HG02885 (cell line): ENCODE results near the gene MBD6.
"Not testable (repeated sequence)": the region's sequence is repeated elsewhere in the genome, so short reads cannot be mapped to it uniquely, and the experiment has no call there.

Source experiments
- ATAC-seq: cut with Tn5 transposase; IDR thresholded peaks from one replicate; pipeline ENCODE4 v1.9.1; 2021; ENCODE audit warnings: mild to moderate bottlenecking; ENCODE audit not compliant: unreplicated experiment, poor library complexity

MBD6 gene

DNA sequence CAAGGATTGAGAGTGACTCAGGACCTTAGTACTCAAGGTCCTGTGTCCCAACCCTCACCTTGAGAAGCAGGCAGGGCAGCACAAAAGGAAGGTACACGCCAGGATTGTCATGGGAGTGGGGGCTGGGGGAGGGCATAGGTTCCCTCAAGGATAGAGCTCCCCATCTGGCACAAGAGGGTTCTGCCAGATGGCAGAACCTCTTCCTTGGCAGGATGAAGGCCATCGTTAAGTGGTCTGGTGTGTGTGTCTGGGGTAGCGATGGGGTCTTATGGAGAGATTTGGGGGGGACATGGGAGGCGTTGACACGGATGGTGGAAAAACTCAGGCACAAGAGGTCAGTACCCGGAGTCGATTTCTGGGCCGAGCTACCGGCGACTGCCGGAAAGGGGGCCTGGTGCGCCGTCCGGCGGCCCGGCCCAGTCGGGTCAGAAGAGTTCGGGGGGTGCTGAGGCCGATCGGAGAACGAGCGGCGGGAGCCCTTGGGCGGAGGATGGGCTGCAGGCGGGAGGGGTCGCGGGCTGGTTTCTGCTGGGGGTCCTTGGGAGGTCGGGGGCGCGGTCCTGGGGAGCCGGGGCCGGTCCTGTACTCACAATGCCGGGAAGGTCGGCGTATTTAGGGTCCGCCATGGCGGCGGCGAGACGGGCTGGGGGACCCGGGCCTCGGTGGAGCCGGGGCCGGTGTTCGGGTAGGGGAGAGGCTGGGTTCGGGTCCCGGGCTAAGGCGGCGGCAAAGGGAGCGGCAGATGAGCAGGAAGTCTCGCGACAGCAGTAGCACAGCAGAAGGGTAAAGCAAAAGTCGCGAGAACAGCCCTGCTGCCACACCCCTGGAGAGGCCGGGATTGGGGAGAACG, 24.0 kb downstream of the MBD6 start, which contains the start of gene DCTN2:
DCTN2 (minus strand) TSS at position 755 of the 850 bp plus-strand sequence; CDS start at position 626, 129 bp downstream.
- ATAC-seq, result peak; percentile 99

DNA sequence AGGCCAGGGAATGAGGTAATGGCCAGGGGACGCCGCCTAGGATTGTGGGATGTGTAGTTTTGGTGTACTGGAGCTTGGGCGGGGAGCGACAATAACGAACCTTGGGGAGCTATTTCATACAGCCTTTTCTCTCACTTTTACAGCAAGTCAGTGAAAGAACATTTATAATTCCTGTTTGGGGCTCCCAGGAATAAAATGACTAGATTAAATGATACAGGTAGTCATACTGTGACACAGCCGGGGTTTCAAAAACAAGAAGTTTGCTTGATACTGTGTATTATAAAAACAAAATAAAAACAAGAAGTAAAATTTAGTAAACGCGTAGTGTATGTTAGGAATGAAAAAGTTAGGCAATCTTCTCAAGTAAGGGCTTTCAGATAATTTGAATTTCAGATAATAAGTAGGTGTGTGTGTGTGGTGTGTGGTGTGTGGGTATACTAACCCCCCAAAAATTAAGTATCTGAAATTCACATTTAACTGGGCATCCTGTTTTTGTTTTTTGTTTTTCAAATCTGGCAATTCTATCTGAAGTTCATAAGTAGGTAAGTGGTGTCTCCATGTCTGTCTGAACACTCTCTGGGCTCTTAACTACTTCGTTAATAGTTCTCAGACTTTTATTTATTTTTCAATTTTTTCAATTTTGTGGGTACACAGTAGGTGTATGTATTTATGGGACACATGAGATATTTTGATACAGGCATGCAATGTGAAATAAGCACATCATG, 24.8 kb downstream of the MBD6 start:
- ATAC-seq, result no peak

DNA sequence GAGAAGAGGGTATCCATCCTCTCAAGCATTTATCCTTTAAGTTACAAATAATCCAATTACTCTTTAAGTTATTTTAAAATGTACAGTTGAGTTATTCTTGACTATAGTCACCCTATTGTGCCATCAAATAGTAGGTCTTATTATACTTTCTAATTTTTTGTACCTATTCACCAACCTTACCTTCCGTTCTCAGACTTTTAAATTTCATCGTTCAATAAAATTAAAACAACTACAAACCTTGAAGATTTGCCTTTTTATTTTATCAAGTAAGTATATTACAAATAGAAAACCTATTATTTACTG, 25.3 kb downstream of the MBD6 start:
- no peak for ATAC-seq

DNA sequence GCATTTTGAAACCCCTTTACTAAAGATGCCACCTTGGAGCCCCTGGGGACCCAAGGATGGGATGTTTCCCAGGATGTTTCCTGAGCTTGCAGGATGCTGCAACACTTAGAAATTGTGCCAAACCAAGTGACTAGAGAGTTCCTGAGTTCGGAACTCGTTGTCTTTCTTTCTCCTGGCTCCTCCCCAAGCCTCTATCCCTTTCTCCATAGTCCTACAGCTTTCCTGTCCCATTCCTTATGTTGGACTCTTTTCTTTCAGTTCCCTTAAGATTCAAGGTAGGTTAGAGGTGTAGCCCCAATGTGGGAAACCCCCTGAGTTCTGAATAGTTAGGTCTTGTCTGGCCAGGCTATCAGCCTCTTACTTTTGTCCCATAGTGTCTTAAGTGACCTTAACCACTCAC, 25.9 kb downstream of the MBD6 start:
- no peak for ATAC-seq

DNA sequence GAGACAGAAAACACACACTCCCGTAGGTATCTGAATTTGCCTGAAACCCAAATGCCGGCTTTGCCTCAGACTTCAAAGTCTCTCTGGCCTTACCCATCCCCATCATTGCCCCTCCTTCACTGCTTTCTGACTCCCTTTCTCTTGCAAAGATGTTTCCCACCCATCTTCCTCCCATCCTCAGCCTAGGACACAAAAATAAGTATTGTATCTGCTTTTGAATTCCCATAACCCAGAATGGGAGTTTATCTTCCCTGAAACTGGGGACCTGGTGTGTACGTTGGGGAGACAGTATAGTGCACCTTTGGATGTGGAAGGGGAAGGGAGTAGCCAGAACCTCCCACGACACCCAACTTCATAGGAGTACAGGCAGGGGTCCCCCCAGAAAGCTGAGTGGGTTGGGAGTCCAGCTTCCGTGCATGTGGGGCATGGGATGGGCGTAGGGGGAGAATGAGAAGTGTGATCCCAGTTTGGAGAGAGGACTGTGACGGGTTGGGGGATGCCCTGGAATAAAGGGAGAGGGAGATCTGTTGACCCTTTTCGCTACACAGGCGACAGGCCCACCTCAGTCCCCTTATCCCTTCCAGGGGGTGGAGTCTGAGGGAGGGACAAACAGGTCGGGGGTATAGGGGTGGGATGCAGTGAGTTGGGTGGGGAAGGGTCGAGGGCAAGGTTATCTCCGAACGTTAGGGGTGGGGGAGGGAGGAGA, 26.7 kb downstream of the MBD6 start:
- ATAC-seq, result no peak

DNA sequence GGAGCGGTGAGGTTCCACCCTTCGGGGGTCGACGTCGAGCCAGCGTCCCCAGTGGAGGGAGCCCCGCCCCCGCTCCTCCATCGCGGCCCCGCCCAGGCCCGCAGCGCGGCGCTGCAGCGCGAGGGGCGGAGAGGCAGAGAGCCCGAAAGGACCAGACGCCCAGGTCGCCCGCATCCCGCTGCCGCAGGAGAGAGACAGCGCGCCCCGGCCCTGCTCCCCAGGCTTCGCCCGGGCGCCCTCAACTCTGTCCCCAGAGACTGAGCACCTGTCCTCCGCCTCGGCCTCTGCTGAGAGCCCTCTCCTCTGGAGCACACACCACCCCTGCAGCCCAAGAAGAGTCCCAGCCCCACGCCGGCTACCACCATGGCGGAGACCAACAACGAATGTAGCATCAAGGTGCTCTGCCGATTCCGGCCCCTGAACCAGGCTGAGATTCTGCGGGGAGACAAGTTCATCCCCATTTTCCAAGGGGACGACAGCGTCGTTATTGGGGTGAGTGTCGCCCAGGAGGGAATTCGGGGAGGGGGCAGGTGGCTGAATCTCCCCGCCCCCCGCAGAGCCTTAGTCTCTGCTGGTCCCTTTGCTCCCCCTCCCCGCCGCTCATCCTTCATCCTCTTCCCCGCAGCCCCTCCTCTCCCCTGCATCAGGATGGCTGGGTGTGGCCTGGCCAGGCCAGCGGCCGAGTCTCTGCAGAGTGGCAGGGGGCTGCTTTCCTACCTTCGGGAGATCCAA, 27.5 kb downstream of the MBD6 start, which contains the start of gene KIF5A:
KIF5A (plus strand) TSS at position 136 of the 732 bp plus-strand sequence; CDS start at position 364, 228 bp downstream.
- ATAC-seq, result peak; percentile 27

DNA sequence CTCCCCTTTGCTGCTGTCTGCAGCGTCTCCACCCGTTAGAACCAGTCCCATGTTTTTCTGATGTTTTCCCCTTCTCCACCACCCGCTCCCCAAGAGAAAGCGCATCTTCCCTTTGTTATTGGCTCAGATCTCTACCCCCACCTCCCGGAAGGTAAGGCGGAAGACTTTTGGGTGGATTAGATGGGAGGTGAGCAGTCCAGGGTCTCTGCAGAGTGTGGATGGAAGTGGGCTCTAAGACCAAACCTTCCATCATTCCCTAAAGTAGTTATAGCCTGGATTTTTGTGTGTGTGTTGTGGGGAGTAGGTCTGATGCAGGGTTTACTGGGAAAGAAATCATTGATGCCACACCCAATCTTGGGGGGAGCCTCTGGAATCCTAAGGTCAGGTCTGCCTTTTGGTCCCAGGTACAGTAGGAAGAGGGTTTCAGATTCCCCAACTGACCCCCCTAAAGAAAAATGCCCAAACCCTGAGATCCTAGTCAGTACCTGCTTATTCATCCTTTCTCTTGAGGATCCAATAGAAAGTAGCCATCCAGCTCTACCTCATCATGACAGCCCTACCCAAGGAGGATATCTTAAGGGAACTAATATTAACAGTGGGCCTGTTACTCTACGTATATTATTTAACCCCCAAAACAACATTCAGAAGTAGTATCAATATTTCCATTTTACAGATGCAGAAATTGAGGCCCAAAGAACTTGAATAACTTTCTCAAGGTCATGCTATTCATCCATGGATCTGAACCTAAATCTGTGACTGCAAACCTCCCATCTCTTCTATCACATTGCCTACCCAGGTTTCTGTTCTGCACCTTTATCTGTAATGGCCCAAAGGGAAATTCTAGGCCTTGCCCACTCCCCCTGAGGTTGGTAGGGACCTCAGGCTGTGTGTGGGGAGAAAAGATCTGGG, 28.3 kb downstream of the MBD6 start:
- ATAC-seq, result no peak

DNA sequence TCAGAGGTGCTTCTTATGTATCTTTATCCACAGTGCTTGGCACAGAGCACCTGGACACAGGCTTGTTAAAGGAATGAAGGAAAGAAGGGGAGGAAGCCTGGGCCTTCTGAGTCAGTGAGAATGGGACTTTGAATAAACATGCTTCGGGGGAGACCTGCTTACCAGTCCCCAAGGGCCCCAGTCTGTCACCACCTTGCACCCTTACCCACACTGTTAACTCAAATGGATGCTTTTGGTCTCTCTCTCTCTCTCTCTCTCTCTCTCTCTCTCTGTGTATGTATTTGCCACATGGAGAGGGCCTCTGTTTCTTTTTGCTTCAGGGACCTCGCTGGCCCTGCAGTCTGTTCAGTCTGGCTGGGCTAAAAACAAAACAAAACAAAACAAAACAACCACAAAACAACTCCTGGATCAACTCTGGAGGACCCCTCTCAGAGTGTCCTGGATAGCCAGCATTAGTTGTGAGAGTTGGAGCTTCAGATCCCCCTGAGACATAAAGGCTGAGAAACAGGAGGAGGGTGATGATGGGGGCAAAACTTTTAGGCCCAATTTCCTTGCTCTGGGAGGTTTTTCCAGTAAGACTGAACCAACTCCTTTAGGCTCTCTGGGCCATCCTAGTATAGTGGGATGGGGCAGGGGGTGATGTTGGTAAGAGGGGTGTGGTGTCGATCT, 29.1 kb downstream of the MBD6 start:
- no peak for ATAC-seq

DNA sequence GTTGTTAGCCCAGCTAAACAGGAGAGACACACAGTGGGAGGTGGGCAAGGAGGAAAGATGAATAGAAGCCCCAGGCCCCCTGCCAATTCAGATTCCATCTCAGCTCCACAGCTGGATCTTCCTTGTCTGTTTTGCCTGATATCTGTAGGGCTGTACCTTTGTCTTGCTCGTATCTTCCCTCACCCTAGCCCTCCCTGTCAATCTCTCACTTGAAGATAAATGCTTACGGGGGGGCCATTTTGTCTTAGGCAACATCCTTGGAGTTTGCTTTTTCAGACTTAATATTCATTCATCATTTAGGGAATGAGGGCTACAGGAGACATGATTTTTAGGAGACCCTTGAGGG, 29.7 kb downstream of the MBD6 start:
- no peak for ATAC-seq

DNA sequence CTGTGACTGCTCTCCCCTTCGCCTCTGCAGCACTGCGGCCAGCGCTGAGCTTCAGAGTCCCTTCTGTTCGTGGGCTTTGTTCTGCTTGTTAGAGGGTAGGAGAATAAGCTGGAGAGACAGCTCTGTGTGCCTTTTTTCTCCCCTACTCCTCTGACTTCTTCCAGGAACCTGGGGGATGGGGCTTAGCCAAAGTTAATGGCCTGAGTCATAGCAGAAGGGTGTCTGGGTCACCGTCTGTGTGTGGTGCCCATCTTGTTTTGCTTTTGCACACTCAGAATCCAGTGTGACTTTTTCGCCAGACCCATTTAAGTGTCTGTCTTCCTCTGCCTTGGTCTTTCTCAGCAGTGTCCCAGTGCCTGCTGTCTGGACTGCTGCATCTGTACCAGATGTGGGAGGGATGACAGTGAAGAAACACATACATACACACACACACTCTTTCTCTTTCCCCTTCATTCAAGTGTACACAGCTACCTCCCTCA, 30.2 kb downstream of the MBD6 start:
- ATAC-seq, result no peak

DNA sequence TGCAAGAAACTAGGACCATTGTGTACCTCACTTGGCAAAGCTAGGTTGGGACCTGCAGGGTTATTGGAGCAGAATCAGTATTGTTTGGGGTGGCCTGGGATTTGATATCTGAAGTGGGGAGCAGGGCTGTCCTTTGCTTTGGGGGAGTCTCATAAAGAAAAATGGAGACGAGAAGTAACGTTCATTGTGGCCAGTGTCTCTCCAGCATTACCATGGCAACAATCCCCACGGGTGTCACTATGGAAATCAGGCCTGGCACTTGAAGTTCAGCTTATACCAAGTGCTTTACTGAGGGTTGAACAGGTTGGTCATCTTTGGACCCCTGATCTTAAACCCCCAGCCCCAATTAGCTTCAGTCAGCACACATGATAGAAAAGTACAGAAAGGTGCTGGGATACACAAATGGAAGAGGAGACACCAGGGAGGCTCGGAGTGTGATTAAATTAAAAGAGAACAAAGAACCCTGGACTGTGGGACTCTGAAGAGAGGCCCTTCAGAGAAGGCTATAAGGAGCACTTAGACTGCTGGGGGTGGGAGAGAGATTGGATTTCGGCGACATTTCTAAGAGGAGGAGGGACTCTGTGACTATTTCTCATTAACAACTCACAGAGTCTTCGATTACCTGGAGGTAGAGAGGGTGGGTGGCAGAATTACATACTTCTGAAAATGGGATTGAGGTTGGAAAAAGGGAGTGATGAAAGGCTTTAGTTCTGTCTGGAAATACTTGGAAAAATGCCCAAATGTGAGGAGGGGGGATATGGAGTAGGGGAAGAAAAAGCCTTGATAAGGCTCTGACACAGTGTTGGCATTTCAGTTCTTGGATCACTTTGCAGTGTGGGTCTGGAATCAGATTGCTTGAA, 30.9 kb downstream of the MBD6 start:
- ATAC-seq, result no peak

DNA sequence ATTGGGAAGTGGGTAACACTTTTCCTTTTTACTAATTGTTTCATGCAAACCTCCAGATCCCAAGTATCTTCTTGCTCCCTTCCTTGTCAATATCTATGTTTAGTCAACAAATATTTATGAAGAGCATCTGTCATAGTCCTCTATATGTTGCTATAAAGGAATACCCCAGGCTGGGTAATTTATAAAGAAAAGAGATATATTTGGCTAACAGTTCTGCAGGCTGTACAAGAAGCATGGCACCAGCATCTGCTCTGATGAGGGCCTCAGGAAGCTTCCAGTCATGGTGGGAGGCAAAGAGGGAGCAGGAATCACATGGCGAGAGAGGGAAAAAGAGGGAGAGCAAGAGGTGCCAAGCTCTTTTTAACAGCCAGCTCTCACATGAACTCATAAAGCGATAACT, 31.8 kb downstream of the MBD6 start:
- ATAC-seq, result no peak

DNA sequence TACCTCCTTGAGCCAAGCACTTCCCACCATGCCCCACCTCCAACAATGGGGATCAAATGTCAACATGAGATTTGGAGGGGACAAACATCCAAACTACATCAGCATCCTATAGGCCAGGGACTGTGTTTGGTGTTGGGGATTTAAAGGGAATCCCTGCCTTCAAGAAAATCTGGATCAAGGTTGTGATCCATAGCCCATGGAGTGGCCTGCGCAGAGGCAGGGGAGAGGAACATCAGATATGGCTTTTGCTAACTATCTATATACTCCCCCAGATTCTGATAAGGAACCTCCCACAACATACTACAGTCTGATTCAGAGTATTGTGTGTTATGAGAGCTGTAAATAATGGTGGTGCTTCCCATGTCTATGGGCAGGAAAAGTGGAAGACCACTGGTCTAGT, 32.3 kb downstream of the MBD6 start:
- no peak for ATAC-seq

DNA sequence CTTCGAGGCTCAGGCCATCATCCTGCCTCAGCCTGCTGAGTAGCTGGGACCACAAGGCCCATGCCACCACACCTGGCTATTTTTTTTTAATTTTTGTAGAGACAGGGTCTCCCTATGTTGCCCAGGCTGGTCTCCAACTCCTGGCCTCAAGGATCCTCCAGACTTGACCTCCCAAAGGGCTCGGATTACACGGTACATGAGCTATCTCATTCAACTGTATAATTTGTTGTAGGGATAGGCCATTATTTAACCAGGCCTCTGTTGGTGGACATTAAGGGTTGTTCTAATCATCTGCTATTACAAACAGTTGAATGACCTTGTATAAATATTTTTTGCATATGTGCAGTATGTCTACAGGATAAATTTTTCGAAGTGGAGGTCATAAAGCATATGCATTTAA, 36.2 kb downstream of the MBD6 start:
- no peak for ATAC-seq

DNA sequence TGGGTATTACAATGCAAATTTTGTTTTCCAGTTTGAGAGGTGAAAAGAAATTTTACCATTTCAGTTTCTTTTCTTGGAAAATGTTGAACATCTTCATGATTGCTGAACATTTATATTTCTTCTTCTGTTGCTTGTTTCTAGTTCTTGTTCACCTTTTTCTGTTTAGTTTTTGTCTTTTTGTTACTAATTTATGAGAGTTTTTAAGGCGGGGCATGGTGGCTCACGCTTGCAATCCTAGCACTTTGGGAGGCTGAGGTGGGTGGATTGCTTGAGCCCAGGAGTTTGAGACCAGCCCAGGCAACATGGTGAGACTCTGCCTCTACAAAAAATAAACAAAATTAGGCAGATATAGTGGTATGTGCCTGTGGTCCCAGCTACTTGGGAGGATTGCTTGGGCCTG, 37.9 kb downstream of the MBD6 start:
- no peak for ATAC-seq

DNA sequence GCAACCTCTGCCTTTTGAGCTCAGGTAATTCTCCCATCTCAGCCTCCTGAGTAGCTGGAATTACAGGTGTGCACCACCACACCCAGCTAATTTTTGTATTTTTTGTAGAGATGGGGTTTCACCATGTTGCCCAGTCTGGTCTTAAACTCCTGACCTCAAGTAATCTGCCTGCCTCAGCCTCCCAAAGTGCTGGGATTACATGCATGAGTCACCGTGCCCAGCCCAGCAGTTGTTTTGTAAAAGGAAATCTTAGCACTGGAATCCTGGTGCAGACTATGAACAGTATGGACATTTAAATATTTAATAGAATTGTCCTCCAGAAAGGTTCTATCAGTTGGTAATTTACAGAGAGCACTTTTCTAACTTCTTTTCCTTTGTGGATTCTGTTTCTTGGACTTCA, 38.5 kb downstream of the MBD6 start:
- ATAC-seq, result not testable (repeated sequence)

DNA sequence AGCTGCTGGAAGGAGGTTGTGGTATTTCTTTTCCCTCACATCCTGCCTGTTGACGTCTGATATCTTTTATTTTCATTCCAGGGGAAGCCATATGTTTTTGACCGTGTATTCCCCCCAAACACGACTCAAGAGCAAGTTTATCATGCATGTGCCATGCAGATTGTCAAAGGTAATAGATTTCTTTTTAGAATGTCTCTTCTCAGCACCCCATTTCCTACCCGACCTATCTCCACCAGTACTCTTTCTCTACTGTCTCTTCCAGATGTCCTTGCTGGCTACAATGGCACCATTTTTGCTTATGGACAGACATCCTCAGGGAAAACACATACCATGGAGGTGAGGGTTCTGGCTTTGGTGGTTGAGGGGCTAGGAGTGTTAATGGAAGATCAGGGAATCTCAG, 40.7 kb downstream of the MBD6 start:
- no peak for ATAC-seq

DNA sequence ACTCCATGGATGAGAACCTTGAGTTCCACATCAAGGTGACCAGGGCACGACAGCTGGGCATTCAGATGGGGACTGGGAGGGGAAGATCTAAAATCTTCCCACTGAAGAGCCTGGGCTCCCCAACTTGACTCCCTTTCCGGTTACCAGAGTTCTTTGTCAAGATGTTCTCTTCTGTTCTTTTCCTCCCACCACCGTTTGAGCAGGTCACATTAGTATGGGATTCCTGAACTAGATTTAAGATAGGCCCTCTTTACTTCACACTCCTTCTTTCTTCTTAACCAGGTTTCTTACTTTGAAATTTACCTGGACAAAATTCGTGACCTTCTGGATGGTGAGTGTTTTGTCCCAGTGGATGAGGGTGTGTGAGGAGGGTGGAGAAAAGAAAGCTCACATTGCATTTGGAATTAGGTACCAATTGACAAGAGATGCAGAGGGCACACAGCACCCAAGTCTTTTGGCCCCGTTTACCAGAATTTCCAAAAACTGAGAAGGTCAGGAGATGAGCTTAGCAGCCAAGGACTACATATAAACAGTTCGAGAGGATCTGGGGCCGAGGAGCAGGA, 41.6 kb downstream of the MBD6 start:
- no peak for ATAC-seq
